ENCODE results near the gene LFNG.

DNA sequence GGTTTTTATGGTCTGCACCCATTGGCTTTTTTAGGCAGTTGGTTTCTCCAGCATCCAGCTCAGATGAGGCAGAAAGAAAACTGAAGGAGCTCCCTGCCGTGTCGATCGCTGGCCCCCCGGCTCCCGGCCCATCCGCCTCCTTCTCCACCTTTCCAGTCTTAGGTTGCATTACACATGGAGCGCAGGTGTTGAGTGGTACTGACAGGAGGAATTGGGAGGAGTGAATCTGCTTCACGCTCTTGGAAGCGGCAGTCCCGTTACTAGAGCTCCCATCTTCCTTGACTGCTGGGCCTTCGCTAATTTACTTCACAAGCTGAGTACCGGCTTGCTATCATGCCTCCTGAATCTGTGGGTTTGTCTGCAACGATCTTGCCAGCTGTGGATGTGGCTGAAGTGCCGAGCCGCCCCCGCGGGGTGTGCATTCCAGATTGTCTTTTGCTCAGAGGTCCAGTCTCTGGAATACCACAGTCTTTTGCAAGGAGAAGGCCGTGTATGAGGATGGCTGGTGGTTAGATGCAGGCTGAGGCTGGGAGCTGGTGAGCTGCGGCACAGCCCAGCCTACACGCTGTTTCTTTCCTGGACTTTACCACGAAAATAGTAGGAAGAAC is 56.3 kb downstream of the LFNG start:
- TF ChIP-seq, protein P1, sequence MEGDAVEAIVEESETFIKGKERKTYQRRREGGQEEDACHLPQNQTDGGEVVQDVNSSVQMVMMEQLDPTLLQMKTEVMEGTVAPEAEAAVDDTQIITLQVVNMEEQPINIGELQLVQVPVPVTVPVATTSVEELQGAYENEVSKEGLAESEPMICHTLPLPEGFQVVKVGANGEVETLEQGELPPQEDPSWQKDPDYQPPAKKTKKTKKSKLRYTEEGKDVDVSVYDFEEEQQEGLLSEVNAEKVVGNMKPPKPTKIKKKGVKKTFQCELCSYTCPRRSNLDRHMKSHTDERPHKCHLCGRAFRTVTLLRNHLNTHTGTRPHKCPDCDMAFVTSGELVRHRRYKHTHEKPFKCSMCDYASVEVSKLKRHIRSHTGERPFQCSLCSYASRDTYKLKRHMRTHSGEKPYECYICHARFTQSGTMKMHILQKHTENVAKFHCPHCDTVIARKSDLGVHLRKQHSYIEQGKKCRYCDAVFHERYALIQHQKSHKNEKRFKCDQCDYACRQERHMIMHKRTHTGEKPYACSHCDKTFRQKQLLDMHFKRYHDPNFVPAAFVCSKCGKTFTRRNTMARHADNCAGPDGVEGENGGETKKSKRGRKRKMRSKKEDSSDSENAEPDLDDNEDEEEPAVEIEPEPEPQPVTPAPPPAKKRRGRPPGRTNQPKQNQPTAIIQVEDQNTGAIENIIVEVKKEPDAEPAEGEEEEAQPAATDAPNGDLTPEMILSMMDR (IDR thresholded peaks at IDR 0.05; ENCODE audit: low read length), result no peak
- TF ChIP-seq EZH2 (IDR thresholded peaks at IDR 0.05; ENCODE audit: borderline replicate concordance, low read length), result no peak
